ENCODE data around the gene TRMT112. TPM values are rescaled to one million over a fixed set of nuclear protein-coding genes. Genes with fewer than 3 reads are reported as not detected.

TRMT112 gene
- total RNA-seq, 1 donor from 2014 or later = 207 TPM

DNA sequence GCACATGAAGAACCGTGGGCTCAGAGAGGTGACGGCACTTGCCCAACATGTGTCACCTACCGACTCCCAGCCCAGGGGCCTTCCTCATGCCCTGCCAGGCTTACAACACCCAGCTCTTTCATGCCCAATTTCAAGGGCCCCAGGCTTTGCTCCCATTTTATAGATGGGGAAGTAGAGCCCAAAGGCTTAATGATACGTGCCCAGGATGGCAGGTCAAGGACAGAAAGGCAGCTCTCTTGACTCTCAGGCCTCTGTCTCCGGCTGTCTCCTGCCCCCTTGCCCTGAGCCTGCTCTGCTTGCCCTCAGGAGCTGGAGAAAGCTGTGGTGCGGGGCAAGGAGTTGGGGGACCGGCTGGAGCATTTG is 31.6 kb upstream of the TRMT112 start:
- peaks cover 12% of the 10 kb centered on the region for H3K4me1 Mint-ChIP-seq
- H3K27ac Mint-ChIP-seq (ENCODE audit: unreplicated experiment) = no peak overlapping the region
- TF ChIP-seq, protein P1, sequence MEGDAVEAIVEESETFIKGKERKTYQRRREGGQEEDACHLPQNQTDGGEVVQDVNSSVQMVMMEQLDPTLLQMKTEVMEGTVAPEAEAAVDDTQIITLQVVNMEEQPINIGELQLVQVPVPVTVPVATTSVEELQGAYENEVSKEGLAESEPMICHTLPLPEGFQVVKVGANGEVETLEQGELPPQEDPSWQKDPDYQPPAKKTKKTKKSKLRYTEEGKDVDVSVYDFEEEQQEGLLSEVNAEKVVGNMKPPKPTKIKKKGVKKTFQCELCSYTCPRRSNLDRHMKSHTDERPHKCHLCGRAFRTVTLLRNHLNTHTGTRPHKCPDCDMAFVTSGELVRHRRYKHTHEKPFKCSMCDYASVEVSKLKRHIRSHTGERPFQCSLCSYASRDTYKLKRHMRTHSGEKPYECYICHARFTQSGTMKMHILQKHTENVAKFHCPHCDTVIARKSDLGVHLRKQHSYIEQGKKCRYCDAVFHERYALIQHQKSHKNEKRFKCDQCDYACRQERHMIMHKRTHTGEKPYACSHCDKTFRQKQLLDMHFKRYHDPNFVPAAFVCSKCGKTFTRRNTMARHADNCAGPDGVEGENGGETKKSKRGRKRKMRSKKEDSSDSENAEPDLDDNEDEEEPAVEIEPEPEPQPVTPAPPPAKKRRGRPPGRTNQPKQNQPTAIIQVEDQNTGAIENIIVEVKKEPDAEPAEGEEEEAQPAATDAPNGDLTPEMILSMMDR (conservative IDR thresholded peaks at IDR 0.05) = no peak

DNA sequence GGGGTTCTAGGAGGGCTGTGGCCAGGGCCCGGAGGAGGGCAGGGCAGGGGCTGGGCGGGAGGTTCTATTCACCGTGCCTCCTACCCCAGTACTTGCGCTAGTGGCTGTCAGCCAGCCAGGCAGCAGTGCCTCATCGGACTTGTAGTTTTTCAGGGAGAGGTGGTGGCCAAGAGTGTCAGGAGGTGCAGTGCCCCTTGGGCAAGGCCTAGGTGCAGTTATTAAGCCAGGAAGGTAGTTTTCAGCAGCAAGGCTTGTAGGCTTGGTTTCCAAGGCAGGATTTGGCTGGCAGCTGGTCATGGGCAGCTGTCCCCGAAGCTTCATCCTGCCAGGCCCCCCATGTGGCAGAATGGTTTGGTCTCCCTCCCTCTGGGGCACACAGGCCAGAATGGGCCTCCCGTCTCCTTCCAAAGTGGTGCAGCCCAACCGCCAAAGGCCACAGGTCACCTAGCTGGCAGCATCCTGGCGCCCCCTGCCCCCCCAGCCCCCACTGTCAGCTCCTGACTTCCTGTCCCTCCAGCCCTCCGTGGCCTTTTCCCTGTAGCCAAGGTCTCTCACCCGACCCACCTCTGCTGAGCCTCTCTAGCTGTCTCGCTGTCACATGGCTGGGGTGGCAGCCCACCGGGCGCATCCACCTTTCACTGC is 31.1 kb upstream of the TRMT112 start:
- H3K9me3 Mint-ChIP-seq = no peaks in the 10 kb centered on the region
- peaks cover 12% of the 10 kb centered on the region for H3K4me1 Mint-ChIP-seq
- no peak overlapping the region for H3K4me3 Mint-ChIP-seq
- no peak for DNase-seq (ENCODE audit: low read depth, low spot score)
- H3K27ac Mint-ChIP-seq (ENCODE audit: unreplicated experiment) = no peak overlapping the region
- no peaks in the 10 kb centered on the region for H3K36me3 Mint-ChIP-seq (ENCODE audit: low read depth)
- TF ChIP-seq, protein P1 (conservative IDR thresholded peaks at IDR 0.05) = no peak
- no peaks in the 10 kb centered on the region for H3K27me3 Mint-ChIP-seq (ENCODE audit: low read depth)

More for the DNA sequence above, 31.6 kb upstream of the TRMT112 start:
- Mint-ChIP-seq H3K27me3 (ENCODE audit: low read depth) (no peaks in the 10 kb centered on the region), H3K36me3 (ENCODE audit: low read depth) (no peaks in the 10 kb centered on the region), H3K9me3 (no peaks in the 10 kb centered on the region), H3K4me3 (no peak overlapping the region)
- no peak for DNase-seq (ENCODE audit: low read depth, low spot score)

DNA sequence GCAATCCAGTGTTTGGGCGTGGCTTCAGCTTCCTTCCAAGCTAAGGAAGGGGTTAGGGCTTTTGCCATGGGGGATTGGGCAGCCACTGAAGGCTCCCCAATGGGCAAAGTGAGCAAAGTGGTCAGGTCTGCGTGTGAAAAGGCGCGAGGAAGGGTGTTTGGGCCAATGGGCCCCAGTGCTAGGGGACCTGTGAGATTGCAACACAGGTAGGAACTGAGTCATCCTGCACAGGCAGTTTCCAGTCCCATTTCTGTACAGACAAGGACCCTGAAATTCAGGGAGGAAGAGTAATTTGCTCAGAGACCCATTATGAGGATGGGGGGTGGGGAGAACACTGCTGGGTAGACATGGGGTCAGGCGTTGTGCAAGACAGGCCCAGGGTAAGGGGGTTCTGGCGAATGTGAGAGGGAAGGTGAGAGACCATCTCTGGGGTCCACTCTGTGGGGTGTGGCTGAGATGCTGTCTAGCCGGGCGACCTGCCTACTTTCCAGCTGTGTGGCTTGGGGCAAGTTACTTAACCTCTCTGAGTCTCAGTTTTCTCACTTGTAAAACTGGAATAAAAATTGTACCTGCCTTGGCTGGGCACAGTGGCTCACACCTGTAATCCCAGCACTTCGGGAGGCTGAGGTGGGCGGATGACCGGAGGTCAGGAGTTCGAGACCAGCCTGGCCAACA is 30.0 kb upstream of the TRMT112 start:
- Mint-ChIP-seq H3K4me3 (no peak overlapping the region), H3K9me3 (no peaks in the 10 kb centered on the region), H3K4me1 (peaks cover 12% of the 10 kb centered on the region), H3K27me3 (ENCODE audit: low read depth) (no peaks in the 10 kb centered on the region), H3K27ac (ENCODE audit: unreplicated experiment) (peak overlapping the region; percentile 84), H3K36me3 (ENCODE audit: low read depth) (no peaks in the 10 kb centered on the region)
- TF ChIP-seq, protein P1 (conservative IDR thresholded peaks at IDR 0.05) = no peak
- no peak for DNase-seq (ENCODE audit: low read depth, low spot score)

DNA sequence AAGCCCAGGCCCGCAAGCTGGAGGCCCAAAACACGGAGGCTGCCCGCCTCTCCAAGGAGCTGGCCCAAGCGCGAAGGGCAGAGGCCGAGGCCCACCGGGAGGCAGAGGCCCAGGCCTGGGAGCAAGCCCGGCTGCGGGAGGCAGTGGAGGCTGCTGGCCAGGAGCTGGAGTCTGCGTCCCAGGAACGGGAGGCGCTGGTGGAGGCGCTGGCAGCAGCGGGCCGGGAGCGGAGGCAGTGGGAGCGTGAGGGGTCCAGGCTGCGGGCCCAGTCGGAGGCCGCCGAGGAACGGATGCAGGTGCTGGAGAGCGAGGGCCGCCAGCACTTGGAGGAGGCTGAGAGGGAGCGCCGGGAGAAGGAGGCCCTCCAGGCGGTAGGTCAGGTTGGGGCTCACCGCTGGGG is 27.4 kb upstream of the TRMT112 start:
- Mint-ChIP-seq H3K4me3 (no peak overlapping the region), H3K36me3 (ENCODE audit: low read depth) (no peaks in the 10 kb centered on the region), H3K9me3 (no peaks in the 10 kb centered on the region), H3K27me3 (ENCODE audit: low read depth) (peaks cover 2% of the 10 kb centered on the region), H3K27ac (ENCODE audit: unreplicated experiment) (no peak overlapping the region), H3K4me1 (peaks cover 15% of the 10 kb centered on the region)
- no peak for DNase-seq (ENCODE audit: low read depth, low spot score)
- TF ChIP-seq, protein P1 (conservative IDR thresholded peaks at IDR 0.05) = no peak

DNA sequence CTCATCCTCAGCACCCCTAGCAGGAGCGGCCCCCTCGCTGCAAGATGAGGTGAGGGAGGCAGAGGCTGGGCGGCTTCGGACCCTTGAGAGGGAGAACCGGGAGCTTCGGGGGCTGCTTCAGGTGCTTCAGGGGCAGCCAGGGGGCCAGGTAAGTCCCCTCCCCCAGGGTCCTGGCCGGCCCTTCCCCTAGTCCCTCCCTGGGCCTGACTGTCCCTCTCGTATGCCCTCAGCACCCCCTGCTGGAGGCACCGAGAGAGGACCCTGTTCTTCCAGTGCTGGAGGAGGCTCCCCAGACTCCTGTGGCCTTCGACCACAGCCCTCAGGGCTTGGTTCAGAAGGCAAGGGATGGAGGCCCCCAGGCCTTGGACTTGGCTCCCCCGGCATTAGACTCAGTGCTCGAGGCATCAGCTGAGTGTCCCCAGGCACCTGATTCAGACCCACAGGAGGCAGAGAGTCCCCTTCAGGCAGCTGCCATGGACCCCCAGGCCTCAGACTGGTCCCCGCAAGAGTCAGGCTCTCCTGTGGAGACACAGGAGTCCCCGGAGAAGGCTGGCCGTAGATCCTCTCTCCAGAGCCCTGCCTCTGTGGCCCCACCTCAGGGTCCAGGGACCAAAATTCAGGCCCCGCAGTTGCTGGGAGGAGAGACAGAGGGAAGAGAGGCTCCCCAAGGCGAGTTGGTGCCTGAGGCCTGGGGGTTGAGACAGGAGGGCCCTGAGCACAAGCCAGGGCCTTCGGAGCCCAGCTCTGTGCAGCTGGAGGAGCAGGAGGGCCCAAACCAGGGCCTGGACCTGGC is 26.6 kb upstream of the TRMT112 start:
- DNase-seq (ENCODE audit: low read depth, low spot score) = no peak
- no peak overlapping the region for H3K4me3 Mint-ChIP-seq
- no peaks in the 10 kb centered on the region for H3K36me3 Mint-ChIP-seq (ENCODE audit: low read depth)
- H3K27ac Mint-ChIP-seq (ENCODE audit: unreplicated experiment) = no peak overlapping the region
- H3K27me3 Mint-ChIP-seq (ENCODE audit: low read depth) = peaks cover 6% of the 10 kb centered on the region
- no peaks in the 10 kb centered on the region for H3K9me3 Mint-ChIP-seq
- TF ChIP-seq, protein P1 (conservative IDR thresholded peaks at IDR 0.05) = peak; percentile 42
- peaks cover 19% of the 10 kb centered on the region for H3K4me1 Mint-ChIP-seq
